Measurements from ENCODE around the gene POLD2. TPM values are rescaled to one million over a fixed set of nuclear protein-coding genes. Genes with fewer than 3 reads are reported as not detected.

Gene POLD2
- 100 to 1,000 TPM in 1 of 2 donors, 10 to 100 TPM in 1; 88.4 to 153 TPM for total RNA-seq

DNA sequence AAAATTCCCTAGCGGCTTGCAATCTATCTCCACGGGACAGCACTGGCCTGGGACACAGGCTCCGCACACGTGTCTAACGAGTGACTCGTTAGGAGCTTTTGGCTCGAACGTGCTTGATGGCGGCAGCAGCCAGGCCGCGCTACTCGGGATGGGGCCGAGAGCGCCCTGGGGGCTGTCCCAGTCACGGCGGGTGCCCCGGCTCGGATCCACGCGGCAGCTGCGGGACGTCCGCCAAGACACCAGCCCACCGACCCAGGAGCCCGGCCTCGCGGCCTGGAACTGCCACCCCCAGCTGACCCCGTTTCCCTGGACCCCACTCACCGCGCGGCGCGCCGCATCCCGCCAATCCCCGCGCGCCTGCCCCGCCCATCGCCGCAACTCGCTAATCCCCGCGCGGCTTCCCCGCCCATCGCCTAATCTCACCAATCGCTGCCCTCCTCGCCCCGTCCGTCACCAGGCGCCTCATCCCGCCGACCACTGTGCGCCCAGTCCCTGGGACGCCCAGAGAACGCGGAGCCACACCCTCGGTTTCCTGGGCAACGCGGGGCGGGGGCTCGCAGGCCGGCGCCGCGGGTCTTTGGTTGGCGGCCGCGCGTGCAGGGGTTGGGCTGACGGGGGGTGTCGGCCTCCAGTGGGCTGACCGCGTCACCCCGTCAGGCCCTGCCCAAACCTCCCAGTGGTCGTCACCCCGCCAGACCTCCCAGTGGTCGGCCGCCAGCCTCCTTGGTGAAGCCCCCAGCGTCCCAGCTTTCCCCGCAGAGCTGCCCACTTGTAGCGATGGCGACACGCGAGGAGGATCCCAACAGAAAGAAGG is at the start of gene POLD2:
Gene POLD2, minus strand, starts transcription at position 359 of the 814 bp plus-strand sequence. CDS start 1,495 bp downstream, outside the sequence.

DNA sequence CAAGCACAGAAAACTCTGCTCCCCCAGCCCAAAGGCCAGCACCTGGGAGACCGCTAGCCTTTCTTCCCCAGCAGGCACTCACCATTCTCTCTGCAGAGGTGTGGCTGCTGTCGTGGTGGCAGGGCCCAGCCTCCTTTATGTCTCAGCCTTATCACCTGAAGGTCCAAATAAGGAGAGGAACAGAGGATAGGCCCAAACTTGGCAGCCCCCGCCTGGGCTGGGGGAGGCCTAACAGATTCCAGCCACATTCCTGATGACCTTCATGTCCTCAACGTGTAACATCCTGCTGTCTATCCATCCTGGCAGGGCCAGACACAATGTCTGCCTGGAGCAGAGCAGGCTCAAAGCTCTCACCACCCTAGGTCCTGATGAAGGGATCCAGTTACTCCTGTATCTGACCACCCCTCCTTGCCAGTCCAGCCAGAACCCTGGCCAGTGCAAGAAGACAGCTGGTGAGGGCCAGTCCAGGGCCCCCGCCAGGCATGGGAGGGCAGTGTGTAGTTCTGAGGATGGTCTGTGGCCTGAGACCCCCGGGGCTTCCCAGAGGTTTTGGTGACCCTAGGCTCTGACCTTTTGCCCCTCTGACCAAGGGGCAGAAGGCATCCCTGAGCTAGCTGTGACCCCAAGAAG is 18.0 kb upstream of the POLD2 start, which contains the start of gene MYL7:
Gene MYL7, minus strand, starts transcription at position 112 of the 630 bp plus-strand sequence. Its CDS starts 27 bp downstream, at position 85.

DNA sequence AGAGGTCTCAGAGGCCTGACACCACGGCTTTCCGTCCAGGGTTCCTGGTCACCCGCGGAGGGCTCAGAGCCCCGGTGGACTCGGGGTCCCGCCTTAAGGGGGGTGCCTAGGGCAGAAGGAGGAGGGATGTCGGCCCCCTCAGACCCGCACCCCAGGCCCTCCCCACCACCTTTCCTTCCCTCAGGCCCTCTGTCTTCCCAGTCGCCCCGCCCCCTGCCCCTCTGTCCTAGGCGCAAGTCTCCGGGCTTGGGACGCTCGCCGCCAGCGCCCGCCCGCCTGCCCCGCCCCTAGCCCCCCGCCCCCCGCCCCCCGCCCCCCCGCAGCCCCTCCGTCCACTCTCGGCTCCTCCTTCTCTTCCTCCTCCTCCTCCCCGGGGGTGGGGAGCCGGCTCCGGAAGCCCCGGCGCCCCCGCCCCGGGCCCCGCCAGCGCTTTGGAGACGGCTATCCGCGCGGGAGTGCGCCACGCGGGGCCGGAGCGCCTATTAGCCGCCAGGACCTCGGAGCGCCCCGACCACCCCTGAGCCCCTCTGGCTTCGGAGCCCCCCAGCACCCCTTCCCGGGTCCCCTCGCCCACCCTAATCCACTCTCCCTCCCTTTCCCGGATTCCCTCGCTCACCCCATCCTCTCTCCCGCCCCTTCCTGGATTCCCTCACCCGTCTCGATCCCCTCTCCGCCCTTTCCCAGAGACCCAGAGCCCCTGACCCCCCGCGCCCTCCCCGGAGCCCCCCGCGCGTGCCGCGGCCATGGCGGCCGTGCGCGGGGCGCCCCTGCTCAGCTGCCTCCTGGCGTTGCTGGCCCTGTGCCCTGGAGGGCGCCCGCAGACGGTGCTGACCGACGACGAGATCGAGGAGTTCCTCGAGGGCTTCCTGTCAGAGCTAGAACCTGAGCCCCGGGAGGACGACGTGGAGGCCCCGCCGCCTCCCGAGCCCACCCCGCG is 19.2 kb downstream of the POLD2 start, which contains the start of gene AEBP1:
Gene AEBP1, plus strand, starts transcription at position 423 of the 937 bp plus-strand sequence. Its CDS starts 321 bp downstream, at position 744.

GRCh38 chr7:44065431-44066110 is 57.8 kb downstream of the POLD2 start, which contains the start of gene PGAM2:
TSS of gene PGAM2 (minus strand) at chr7:44065567. CDS start at chr7:44065529, 38 bp downstream.

Small RNA genes within 50 kb of the gene (small RNA-seq; reads per million reads assigned to genes)
- 0 reads per million in 2 donors for gene RNA5SP230

Other genes with a start within 250 kb of the POLD2 start
- gene URGCP, start 217.0 kb downstream of the POLD2 start, total RNA-seq: 10 to 100 TPM; 31.0 to 37.0 TPM
- 10 to 100 TPM in 1 of 2 donors, 1 to 10 TPM in 1; 10.0 to 15.8 TPM for gene UBE2D4, start 197.1 kb downstream of the POLD2 start, total RNA-seq
- gene SPDYE1, start 125.7 kb downstream of the POLD2 start, total RNA-seq: not detected
- 100 to 1,000 TPM in 1 of 2 donors, 10 to 100 TPM in 1; 95.3 to 103 TPM for gene DBNL, start 78.8 kb downstream of the POLD2 start, total RNA-seq
- not detected for gene PGAM2, start 58.0 kb downstream of the POLD2 start, total RNA-seq
- gene POLM, start 41.0 kb downstream of the POLD2 start, total RNA-seq: 10 to 100 TPM; 18.0 to 29.6 TPM
- gene AEBP1, start 19.2 kb downstream of the POLD2 start, total RNA-seq: 10 to 100 TPM; 33.0 to 63.3 TPM
- gene MYL7, start 17.8 kb upstream of the POLD2 start, total RNA-seq: not detected
- gene GCK, start 65.9 kb upstream of the POLD2 start, total RNA-seq: not detected
- 10 to 100 TPM; 76.1 to 78.6 TPM for gene YKT6, start 77.4 kb upstream of the POLD2 start, total RNA-seq
- not detected for gene CAMK2B, start 202.0 kb upstream of the POLD2 start, total RNA-seq